Mesenchymal stem cell (in vitro differentiated cells and primary cell): Measurements from ENCODE around the gene RAB9B.

Source experiments
- DNase-seq: peaks from one replicate; pipeline ENCODE4 v3.0.0-alpha.2; 2013
- H2AFZ ChIP-seq: one replicate; pipeline ENCODE4 v1.6.1; 2013; ENCODE audit warnings: low read depth, mild to moderate bottlenecking, control low read depth, inconsistent platforms, low read length, moderate library complexity
- H2AK5ac ChIP-seq: 2 replicates; pipeline ENCODE4 v1.6.1; 2013; ENCODE audit warnings: low read length, moderate library complexity, mild to moderate bottlenecking, inconsistent platforms; ENCODE audit not compliant: severe bottlenecking
- H2BK120ac ChIP-seq: one replicate; pipeline ENCODE4 v1.6.1; 2013; ENCODE audit warnings: low read depth, mild to moderate bottlenecking, inconsistent platforms, low read length, moderate library complexity
- H2BK12ac ChIP-seq, 2 experiments: one replicate each; pipeline ENCODE4 v1.6.1; 2013; ENCODE audit warnings: inconsistent platforms in 2 of 2, low read length in 2 of 2, mild to moderate bottlenecking in 2 of 2, moderate library complexity in 2 of 2, control low read depth in 1 of 2
- H2BK15ac ChIP-seq: one replicate; pipeline ENCODE4 v1.6.1; 2013; ENCODE audit warnings: mild to moderate bottlenecking, low read depth, inconsistent platforms; ENCODE audit not compliant: poor library complexity, severe bottlenecking
- H2BK5ac ChIP-seq: 2 replicates; pipeline ENCODE4 v1.6.1; 2013; ENCODE audit warnings: low read depth, mild to moderate bottlenecking, low read length, control low read depth, inconsistent platforms; ENCODE audit not compliant: poor library complexity, severe bottlenecking
- H3K14ac ChIP-seq, 2 experiments: one replicate each; pipeline ENCODE4 v1.6.1; 2013; ENCODE audit warnings: inconsistent platforms in 2 of 2, low read length in 2 of 2, control low read depth in 1 of 2, mild to moderate bottlenecking in 1 of 2, moderate library complexity in 1 of 2
- H3K18ac ChIP-seq, 2 experiments: one replicate each; pipeline ENCODE4 v1.6.1; 2013; ENCODE audit warnings: inconsistent platforms in 2 of 2, low read length in 2 of 2, control low read depth in 1 of 2, low read depth in 1 of 2, mild to moderate bottlenecking in 1 of 2
- H3K23ac ChIP-seq, 2 experiments: one replicate each; pipeline ENCODE4 v1.6.1; 2013; ENCODE audit warnings: inconsistent platforms in 2 of 2, low read length in 2 of 2, mild to moderate bottlenecking in 2 of 2, moderate library complexity in 2 of 2, control low read depth in 1 of 2
- H3K27ac ChIP-seq: 2 replicates; pipeline ENCODE4 v1.5.1; 2013; ENCODE audit warnings: mild to moderate bottlenecking, moderate library complexity, low read length, control low read depth, inconsistent platforms; ENCODE audit not compliant: poor library complexity, severe bottlenecking
- H3K27me3 ChIP-seq, 2 experiments: 2 replicates each; pipeline versions ENCODE4 v1.6.1 to v1.7.0; 2013; ENCODE audit warnings: low read length in 2 of 2, mild to moderate bottlenecking in 2 of 2, moderate library complexity in 2 of 2, control low read depth in 1 of 2, inconsistent platforms in 1 of 2; ENCODE audit not compliant: control insufficient read depth in 1 of 2, insufficient read depth in 1 of 2
- H3K36me3 ChIP-seq, 2 experiments: 2 replicates each; pipeline versions ENCODE4 v1.6.1 to v1.7.0; 2013; ENCODE audit warnings: low read length in 2 of 2, control low read depth in 1 of 2, inconsistent platforms in 1 of 2, low read depth in 1 of 2, mild to moderate bottlenecking in 1 of 2; ENCODE audit not compliant: insufficient read depth in 2 of 2, control insufficient read depth in 1 of 2
- H3K4ac ChIP-seq, 2 experiments: one replicate each; pipeline ENCODE4 v1.6.1; 2013; ENCODE audit warnings: inconsistent platforms in 2 of 2, low read length in 2 of 2, mild to moderate bottlenecking in 2 of 2, moderate library complexity in 2 of 2, control low read depth in 1 of 2, low read depth in 1 of 2
- H3K4me1 ChIP-seq: 2 replicates; pipeline ENCODE4 v1.6.1; 2013; ENCODE audit warnings: low read depth, low read length, control low read depth; ENCODE audit not compliant: control insufficient read depth, insufficient read depth
- H3K4me2 ChIP-seq: 2 replicates; pipeline ENCODE4 v1.6.1; 2013; ENCODE audit warnings: low read length, mild to moderate bottlenecking, inconsistent platforms; ENCODE audit not compliant: poor library complexity, severe bottlenecking
- H3K4me3 ChIP-seq, 2 experiments: 2 replicates each; pipeline versions ENCODE4 v1.5.1 to v1.7.0; 2013; ENCODE audit warnings: low read length in 2 of 2, mild to moderate bottlenecking in 2 of 2, control low read depth in 1 of 2, low read depth in 1 of 2; ENCODE audit not compliant: insufficient read depth in 1 of 2
- H3K79me1 ChIP-seq: replicated peaks from 2 replicates; pipeline ENCODE4 v1.6.1; 2013; ENCODE audit warnings: mild to moderate bottlenecking, control low read depth, low read length, inconsistent platforms; ENCODE audit not compliant: poor library complexity, severe bottlenecking
- H3K9ac ChIP-seq: 2 replicates; pipeline ENCODE4 v1.7.0; 2013; ENCODE audit warnings: mild to moderate bottlenecking, low read length, moderate library complexity
- H3K9me3 ChIP-seq: 2 replicates; pipeline ENCODE4 v1.7.0; 2013; ENCODE audit warnings: mild to moderate bottlenecking, low read length; ENCODE audit not compliant: control insufficient read depth
- H4K8ac ChIP-seq: one replicate; pipeline ENCODE4 v1.6.1; 2013; ENCODE audit warnings: inconsistent platforms, mild to moderate bottlenecking, low read length, moderate library complexity
- H4K91ac ChIP-seq: one replicate; pipeline ENCODE4 v1.6.1; 2013; ENCODE audit warnings: mild to moderate bottlenecking, low read length, inconsistent platforms
- WGBS: methylation state at CpG from one replicate; pipeline ENCODE4 v1.1.7; 2013; ENCODE audit warnings: mixed read lengths; 5-methylcytosine and 5-hydroxymethylcytosine counted together

RAB9B gene

DNA sequence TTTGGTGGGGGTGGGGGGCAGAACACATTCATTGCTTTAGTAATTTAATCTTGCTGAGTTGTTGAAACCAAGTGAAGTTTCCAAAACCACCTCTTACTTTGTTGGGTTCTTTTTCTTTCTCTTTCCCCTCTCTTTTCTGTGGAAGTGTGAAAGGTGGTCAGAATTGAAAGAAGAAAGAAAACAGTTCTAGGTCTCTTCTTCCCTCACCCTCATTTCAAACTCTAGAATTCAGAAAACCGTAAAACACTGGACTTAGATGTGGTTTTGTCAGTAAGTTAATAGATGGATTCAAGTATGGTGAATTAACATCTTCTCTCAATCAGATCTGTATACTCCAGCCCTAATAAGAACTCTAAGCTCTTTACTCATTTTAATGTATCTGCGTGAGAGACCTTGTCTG lies 31.7 kb downstream of the RAB9B start:
- Histone ChIP-seq H3K4me1 (no peaks in the 10 kb centered on the region), H2BK120ac (no peak overlapping the region), H4K91ac (no peak overlapping the region), H3K27ac (no peak overlapping the region), H4K8ac (no peak overlapping the region), H3K36me3 (no peaks in the 10 kb centered on the region), H3K9ac (no peak overlapping the region), H2BK12ac (no peak overlapping the region), H3K18ac (no peak overlapping the region), H3K4me3 (no peak overlapping the region), H3K4me2 (no peak overlapping the region), H2BK5ac (no peak overlapping the region), H2AK5ac (no peak overlapping the region), H2AFZ (no peak overlapping the region), H3K9me3 (no peaks in the 10 kb centered on the region), H3K27me3 (peaks cover 0 to 31% of the 10 kb centered on the region in 2 experiments), H3K14ac (no peak overlapping the region), H3K23ac (no peak overlapping the region), H3K4ac (no peak overlapping the region), H3K79me1 (no peaks in the 10 kb centered on the region), H2BK15ac (no peak overlapping the region)
- no CpG with 5 or more reads among the region's 2 CpGs for WGBS
- DNase-seq: no peak

DNA sequence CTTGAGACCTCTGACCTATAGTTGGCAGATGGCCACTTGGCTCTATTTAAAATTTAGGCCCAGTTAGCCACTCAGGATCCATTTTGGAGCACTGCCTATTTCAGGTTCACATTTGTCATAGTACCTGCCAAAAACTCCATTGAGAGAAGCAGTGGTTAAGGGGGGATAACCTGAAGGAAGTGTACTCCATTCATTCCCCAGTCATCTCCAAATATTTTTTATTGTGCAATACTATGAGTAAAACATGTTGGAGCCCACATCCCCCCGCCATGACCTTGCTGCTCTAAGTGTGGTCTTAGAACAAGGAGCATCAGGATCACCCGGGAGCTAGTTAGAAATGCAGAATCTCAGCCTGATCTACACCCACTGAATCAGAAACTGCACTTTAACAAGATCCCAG lies 34.4 kb downstream of the RAB9B start:
- no peak overlapping the region for H3K4me3 ChIP-seq
- no peak overlapping the region for H2BK15ac ChIP-seq
- H4K91ac ChIP-seq: no peak overlapping the region
- H2AFZ ChIP-seq: no peak overlapping the region
- no peak overlapping the region for H2BK5ac ChIP-seq
- H2BK120ac ChIP-seq: no peak overlapping the region
- no peaks in the 10 kb centered on the region for H3K9me3 ChIP-seq
- H2BK12ac ChIP-seq: no peak overlapping the region
- H3K36me3 ChIP-seq: no peaks in the 10 kb centered on the region
- H3K27me3 ChIP-seq: peaks cover 0 to 41% of the 10 kb centered on the region in 2 experiments
- no peaks in the 10 kb centered on the region for H3K4me1 ChIP-seq
- no peak overlapping the region for H3K27ac ChIP-seq
- no peaks in the 10 kb centered on the region for H3K79me1 ChIP-seq
- H3K4ac ChIP-seq: no peak overlapping the region
- H2AK5ac ChIP-seq: no peak overlapping the region
- WGBS: no CpG with 5 or more reads among the region's 2 CpGs
- no peak for DNase-seq
- H3K9ac ChIP-seq: no peak overlapping the region
- H3K23ac ChIP-seq: no peak overlapping the region
- H4K8ac ChIP-seq: no peak overlapping the region
- H3K14ac ChIP-seq: no peak overlapping the region
- no peak overlapping the region for H3K4me2 ChIP-seq
- H3K18ac ChIP-seq: no peak overlapping the region

DNA sequence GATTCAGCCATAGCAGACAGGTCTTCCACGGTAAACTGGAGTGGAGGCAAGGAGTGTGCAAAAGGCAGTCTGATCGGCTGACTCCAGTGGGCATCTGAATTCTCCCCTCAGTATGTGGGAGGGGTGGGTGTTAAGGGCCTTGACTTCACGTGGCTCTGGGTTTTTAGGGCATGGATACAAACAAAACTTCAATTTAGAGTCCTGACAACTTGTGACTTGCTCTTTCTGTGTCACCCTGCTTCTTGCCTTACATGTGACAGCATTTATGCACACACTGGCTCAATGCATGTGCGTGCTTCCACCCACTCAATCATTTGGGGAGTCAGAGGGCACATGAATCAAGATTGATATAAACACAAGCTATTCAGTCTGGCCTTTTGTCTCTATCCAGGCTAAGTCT lies 37.9 kb downstream of the RAB9B start:
- no peaks in the 10 kb centered on the region for H3K4me1 ChIP-seq
- no peak overlapping the region for H3K4ac ChIP-seq
- H3K4me3 ChIP-seq: no peak overlapping the region
- H3K4me2 ChIP-seq: no peak overlapping the region
- peaks cover 0 to 53% of the 10 kb centered on the region in 2 experiments for H3K27me3 ChIP-seq
- H3K14ac ChIP-seq: no peak overlapping the region
- no peak overlapping the region for H2BK5ac ChIP-seq
- no peak overlapping the region for H3K27ac ChIP-seq
- no peak overlapping the region for H2AFZ ChIP-seq
- no peak overlapping the region for H4K8ac ChIP-seq
- H2BK120ac ChIP-seq: no peak overlapping the region
- no peaks in the 10 kb centered on the region for H3K9me3 ChIP-seq
- no peak for DNase-seq
- no peak overlapping the region for H3K9ac ChIP-seq
- H3K79me1 ChIP-seq: no peaks in the 10 kb centered on the region
- no peak overlapping the region for H3K18ac ChIP-seq
- no peaks in the 10 kb centered on the region for H3K36me3 ChIP-seq
- H2BK15ac ChIP-seq: no peak overlapping the region
- WGBS: 0% methylated on average over 1 of the region's 4 CpGs
- no peak overlapping the region for H2BK12ac ChIP-seq
- no peak overlapping the region for H4K91ac ChIP-seq
- H2AK5ac ChIP-seq: no peak overlapping the region
- H3K23ac ChIP-seq: no peak overlapping the region

GRCh38 chrX:103793545-103793940 lies 38.5 kb downstream of the RAB9B start:
- Histone ChIP-seq H3K14ac (no peak overlapping the region), H3K18ac (no peak overlapping the region), H4K8ac (no peak overlapping the region), H3K9me3 (no peaks in the 10 kb centered on the region), H3K4me3 (peak overlapping the region in 1 of 2 experiments; percentile 59), H4K91ac (no peak overlapping the region), H2BK5ac (no peak overlapping the region), H2BK120ac (no peak overlapping the region), H3K79me1 (no peaks in the 10 kb centered on the region), H2AFZ (no peak overlapping the region), H3K4ac (no peak overlapping the region), H3K27me3 (peaks cover 0 to 55% of the 10 kb centered on the region in 2 experiments), H3K27ac (no peak overlapping the region), H3K4me2 (no peak overlapping the region), H3K9ac (peak overlapping the region; percentile 44), H2AK5ac (no peak overlapping the region), H2BK15ac (no peak overlapping the region), H2BK12ac (no peak overlapping the region), H3K4me1 (no peaks in the 10 kb centered on the region), H3K23ac (no peak overlapping the region), H3K36me3 (no peaks in the 10 kb centered on the region)
- no peak for DNase-seq
- 89% methylated on average over 2 of the region's 2 CpGs for WGBS
